GM18868 (cell line): ENCODE measurements around the gene CHRNB4.

ENCODE experiments used
- ATAC-seq: cut with Tn5 transposase; IDR thresholded peaks from one replicate; pipeline ENCODE4 v1.9.1; 2021; ENCODE audit warnings: mild to moderate bottlenecking, moderate library complexity; ENCODE audit not compliant: unreplicated experiment

CHRNB4 gene

DNA sequence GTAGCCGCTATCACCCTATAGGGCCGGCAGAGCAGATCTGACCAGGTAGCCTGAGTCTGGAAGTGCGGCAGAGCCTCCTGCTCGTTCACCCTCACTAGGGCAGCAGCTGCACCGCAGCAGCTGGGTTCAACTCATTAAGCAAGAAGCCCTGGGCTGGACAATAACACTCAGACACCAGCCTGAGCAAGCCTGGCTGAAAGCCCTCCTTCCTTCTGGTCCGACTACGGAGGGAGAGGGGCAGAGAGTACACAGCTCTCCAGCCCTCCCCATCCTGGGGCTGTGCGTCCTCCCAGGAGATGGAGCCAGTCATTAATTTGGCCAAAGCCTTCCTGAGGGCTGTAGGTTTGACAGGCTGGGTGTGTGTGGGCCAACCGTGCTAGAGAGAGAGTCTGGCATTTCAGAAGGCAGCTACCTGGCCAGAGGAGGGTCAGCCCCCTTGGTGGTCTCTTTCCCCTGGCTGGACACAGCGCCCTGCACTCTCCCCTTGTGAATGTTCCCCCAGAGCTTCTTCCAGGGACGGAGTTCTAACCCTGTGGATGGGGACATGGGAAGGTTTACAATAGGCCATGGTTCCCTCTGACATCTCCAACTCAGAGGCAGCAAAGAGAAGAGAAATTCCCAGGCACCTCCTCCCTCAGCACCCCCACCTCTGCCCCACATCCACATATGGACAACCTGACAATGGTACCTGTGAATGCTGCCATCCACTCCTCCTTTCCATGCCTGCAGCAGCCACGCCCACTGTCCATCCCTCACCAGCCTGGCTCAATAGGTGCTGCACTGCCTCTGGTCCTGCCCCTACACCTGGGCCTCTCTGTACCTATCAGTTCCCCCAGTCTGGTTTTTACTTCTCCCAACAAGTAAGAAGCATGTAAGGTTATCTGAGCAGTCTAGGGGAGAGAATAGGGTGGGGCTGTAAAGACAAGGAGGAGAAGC lies 6.5 kb downstream of the CHRNB4 start:
- ATAC-seq: no peak

- ATAC-seq: no peak
These were observed 7.7 kb downstream of the CHRNB4 start for GRCh38 chr15:78633348-78633747.

GRCh38 chr15:78630886-78631633 lies 9.9 kb downstream of the CHRNB4 start:
- no peak for ATAC-seq

GRCh38 chr15:78629716-78630065 lies 11.3 kb downstream of the CHRNB4 start:
- no peak for ATAC-seq

- ATAC-seq: no peak
These were observed 11.8 kb downstream of the CHRNB4 start for GRCh38 chr15:78629031-78629715.

- ATAC-seq: no peak
These were observed 12.8 kb downstream of the CHRNB4 start for GRCh38 chr15:78628227-78628626.

- no peak for ATAC-seq
These were observed 13.7 kb downstream of the CHRNB4 start for GRCh38 chr15:78627348-78627747.

DNA sequence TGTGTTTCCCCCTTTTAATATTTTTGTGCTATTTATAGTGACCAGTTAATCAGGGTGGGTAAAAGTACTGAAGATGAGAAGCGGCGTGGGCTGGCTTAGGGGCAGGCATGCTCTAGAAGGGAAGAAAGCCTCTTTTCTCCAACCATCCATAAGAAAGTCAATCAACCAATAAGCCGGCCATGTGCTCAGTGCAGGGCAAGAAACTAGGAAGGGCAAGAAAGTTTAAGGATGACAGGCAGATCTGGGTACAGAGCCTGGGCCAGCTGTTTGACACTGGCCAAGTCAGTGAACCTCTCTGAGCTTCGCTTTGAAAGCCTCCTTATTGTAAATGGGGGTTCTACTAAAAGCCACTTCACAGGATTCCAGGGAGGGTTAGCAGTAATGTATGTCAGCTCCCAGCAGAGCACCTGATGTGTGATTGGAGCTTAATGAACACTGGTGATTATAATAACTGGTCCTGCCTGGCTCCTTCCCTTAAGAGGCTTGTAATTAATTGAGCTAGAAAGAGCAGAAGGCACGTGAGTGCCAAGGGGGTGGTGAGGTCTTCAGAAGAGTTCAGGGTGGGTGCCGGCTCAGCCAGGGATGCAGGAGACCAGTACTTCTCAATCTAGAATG lies 14.5 kb downstream of the CHRNB4 start:
- ATAC-seq: no peak

- no peak for ATAC-seq
These were observed 15.3 kb downstream of the CHRNB4 start for GRCh38 chr15:78625606-78626280.

DNA sequence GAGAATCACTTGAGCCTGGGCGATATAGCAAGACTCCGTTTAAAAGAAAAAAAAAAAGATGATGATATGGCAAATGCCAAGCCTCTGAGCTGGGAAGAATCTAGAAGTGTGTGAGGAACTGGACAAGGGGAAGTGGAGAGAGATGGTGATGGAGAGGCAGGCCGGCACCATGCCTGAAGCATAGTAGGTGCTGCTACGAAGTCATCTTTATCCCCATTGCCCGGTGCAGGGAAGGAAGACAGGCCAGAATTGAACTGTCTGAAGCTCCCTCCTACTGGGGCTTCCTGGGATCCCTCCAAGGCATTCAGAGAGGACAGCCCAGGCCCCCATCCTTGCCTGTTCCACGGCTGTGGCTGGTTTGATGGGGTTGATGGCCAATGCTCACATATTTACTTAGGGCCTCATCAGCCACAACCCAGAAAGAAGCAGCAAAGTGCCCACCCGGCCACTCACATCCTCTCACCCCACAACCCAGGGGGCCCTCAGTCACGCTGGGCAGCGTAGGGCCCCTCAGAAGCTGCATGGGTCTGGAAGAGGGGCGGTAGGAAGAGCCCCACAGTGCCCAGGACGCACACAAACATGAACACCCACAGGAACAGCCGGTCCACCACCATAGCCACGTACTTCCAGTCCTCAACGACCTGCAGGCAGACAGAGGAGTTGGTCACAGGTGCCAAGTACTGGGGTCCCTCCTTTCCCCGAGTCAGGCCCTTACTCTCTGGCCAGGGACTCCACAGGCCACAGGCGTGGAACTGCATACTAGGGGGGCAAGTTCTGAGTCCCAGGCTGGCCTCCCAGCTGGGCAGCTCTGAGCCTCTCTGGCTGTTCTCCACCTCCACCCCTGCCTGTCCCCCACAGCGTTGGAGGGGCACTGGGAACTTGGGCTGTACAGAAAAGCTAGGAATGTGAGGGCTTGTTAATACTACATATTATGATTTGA lies 16.1 kb downstream of the CHRNB4 start:
- no peak for ATAC-seq

DNA sequence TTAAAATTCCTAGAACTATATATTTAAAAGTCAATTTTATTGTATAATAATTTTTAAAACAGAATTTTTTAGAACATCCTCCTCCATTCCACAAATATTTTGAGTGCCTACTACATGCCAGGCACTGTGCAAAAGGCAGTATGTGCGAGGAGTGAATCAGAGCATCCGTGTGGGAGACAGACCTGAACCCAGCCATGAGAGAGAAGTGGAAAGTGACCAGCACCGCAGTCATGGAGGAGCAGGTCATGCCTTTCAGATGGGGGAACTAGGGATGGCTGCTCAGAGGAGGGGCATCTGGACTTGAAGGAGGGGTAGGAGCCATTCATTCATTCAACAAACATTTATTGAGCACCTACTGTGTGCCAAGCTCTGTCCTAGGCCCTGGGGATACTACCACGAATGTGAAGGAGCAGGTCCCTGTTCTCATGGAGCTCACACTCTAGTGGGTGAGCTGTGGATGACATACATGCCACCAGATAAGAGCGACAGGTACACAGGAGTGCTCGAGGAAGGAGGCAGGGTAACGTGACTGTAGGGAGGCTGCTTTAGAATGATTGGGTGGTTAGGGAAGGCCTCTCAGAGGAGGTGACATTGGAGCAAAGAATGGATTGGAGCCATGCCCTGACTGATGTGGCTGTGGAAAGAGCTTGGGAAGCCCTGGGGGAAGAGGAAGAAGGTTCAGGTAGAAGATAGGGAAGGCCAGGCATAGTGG lies 17.1 kb downstream of the CHRNB4 start:
- ATAC-seq: no peak

- ATAC-seq: no peak
These were observed 19.1 kb downstream of the CHRNB4 start for GRCh38 chr15:78621810-78622402.

GRCh38 chr15:78620527-78621421 lies 20.2 kb downstream of the CHRNB4 start, which contains the start of gene CHRNA3:
Gene CHRNA3, minus strand, starts transcription at chr15:78620996. Its CDS starts 202 bp downstream, at chr15:78620794.
- ATAC-seq: no peak

DNA sequence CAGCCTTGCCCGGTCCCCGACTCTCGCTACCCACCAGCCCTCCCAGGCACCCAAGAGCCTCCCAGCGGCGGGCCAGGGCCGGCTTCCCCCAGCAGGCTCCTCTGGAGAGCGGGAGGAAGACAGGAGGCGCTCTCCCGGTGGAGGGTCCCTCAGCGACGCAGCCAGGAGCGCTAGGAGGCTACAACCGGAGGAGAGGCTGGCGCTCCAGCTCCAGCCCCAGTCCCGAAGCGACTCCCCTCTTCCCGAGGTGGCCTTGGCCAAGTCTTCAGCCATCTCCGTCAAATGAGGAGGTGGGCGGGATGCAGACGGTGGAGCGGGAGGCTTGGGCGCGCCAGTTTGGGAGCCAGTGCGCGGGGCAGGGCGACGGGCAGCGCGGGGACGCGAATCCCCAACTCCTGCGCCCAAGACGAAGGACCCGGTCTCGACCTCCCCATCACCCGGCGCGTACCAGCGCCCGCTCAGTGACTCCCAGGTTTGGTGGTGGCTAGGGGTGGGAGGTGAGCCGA lies 20.9 kb downstream of the CHRNB4 start:
- ATAC-seq: no peak

DNA sequence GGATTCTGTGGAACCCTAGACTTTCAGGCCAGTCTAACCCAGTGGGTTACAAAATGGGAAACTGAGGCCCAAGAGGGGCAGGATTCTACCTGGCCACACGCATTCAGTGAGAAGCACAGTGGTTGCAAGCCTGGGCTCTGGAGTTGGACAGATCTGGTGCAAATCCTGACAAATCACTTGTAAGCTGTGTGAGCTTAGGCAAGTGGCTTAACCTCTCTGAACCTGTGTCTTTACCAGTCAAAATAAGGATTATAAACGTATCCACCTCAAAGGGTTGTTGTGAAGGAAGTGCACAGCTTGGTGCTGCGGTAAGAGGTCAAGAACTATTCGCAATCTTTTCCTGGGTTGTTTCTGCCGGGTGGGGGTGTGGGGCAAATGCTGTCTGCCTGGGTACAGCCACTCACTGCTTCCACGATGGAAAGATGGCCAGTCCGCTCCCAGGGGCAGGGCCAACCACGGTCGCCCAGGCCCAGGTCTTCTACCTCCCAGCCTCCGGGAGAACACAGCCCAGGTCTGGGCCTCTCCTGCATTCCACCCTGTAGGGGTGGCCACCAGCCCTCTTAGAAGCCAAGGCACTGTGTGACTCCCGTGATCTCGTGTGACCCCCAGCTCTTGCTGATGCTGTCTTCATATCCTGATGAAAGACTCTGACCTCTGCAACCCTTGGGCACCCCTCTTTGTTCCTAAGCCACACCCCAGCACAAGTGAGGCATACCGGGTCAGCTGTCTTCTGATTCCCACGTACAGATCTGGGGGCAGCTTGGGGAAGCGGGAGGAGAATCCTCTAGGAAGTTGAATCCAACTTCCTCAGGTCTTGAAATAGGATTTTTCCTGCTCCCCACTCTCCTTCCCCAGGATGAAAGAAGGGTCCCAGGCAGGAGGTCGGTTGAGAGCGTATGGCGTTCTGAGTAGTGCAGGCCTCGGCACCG lies 21.7 kb downstream of the CHRNB4 start:
- ATAC-seq: no peak

GRCh38 chr15:78618490-78618934 lies 22.5 kb downstream of the CHRNB4 start:
- no peak for ATAC-seq
